Transverse colon (tissue), 3 donors: ENCODE results near the gene CLEC20A.

Source experiments
- EP300 ChIP-seq: sonication (generic); formaldehyde crosslinking; IDR thresholded peaks from one replicate; pipeline ENCODE4 v1.6.1; 2017; ENCODE audit warnings: antibody characterized with exemption, low read depth
- TF ChIP-seq, protein P1 (sequence below), 5 experiments: fragments of 200-600 bp in 3 of 5; fragments of 450-650 bp in 2 of 5; sonication (generic) in 3 of 5; IDR thresholded peaks; 1 replicate in 2 of 5; 2 replicates in 3 of 5; pipeline ENCODE4 v1.5.1; 2016 to 2017; ENCODE audit warnings: antibody characterized with exemption in 5 of 5, inconsistent platforms in 3 of 5, mild to moderate bottlenecking in 2 of 5, moderate library complexity in 1 of 5

DNA sequence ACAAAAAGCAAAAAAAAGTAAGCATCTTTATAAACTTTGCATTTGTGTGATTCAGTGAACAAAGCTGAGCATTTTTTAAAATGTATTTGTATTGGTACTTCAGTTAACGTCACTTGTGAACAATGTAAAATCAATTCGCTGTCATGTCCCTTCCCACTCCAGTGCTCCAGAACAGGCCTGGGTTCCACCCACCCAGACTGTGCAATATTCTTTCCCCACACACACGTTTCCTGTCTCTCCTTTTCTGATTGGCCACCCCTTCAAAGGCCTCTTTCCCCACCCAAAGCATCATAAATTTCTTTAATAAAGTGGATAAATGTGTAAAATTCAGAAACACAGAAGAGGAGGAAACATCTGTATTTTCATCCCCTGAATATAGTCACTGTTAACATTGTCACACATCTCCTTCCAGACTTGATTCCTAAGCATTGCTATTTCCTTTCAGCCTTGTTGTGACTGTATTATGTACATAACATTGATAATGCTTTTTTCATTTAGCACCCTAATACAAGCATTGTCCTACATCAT lies 12.0 kb downstream of the CLEC20A start:
- TF ChIP-seq, protein P1, sequence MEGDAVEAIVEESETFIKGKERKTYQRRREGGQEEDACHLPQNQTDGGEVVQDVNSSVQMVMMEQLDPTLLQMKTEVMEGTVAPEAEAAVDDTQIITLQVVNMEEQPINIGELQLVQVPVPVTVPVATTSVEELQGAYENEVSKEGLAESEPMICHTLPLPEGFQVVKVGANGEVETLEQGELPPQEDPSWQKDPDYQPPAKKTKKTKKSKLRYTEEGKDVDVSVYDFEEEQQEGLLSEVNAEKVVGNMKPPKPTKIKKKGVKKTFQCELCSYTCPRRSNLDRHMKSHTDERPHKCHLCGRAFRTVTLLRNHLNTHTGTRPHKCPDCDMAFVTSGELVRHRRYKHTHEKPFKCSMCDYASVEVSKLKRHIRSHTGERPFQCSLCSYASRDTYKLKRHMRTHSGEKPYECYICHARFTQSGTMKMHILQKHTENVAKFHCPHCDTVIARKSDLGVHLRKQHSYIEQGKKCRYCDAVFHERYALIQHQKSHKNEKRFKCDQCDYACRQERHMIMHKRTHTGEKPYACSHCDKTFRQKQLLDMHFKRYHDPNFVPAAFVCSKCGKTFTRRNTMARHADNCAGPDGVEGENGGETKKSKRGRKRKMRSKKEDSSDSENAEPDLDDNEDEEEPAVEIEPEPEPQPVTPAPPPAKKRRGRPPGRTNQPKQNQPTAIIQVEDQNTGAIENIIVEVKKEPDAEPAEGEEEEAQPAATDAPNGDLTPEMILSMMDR (IDR thresholded peaks at IDR 0.05) = no peak
- no peak for TF ChIP-seq EP300
